Activated effector memory CD4-positive, alpha-beta T cell treated with Interleukin-2 at 50 U/mL for 16 hours (primary cell): ENCODE results near the gene FAM227A.
"Not testable (repeated sequence)": the region's sequence is repeated elsewhere in the genome, so short reads cannot be mapped to it uniquely, and the experiment has no call there.

Source experiments
- DNase-seq: peaks from one replicate; pipeline ENCODE4 v3.0.0-alpha.2; 2020

FAM227A gene

DNA sequence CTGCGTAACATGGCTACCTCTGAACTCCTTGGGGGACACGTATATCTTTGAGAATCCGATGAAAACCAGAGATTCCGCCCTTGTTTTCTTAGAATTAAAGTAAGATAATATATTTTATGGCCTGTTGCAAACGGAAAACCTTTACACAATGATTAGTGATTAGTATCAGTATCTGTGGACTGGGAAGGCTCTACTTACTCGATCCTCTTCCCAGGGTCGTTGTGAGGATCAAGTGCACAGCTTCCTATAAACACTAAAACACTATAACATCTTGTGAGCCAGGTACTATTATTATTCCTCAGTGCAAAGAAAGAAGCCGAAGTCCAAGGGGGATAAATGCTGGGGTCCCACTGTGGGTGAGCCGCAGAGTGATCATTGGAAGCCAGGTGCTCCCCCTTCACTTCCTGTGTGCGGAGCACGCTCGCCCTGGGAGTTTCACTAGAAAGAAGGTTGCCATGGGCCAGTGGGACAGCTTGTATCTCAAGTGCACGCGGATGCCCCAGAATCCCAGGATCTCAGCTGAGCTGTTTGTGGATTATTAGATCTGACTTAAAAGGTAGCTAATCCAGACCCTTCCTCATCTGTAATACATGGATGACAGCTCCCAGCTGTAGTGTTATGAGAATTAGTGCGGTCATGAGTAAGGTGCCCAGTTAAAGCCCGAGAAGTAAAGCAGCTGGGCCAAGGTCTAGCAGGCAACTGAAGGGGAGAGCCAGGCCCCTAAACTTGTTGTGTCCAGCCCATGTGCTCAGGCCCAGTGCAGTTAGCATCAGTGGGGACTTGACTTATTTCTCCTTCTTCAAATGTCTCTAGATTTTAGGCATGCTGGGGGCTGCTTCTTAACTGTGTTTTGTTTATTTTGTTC is 1.1 kb upstream of the FAM227A start:
- peak; percentile 21 for DNase-seq

GRCh38 chr22:38655519-38656255 is 505 bp downstream of the FAM227A start:
- no peak for DNase-seq

- DNase-seq: no peak
Observed at GRCh38 chr22:38653741-38654140, 2.5 kb downstream of the FAM227A start.

- no peak for DNase-seq
Observed at GRCh38 chr22:38652859-38653258, 3.3 kb downstream of the FAM227A start.

DNA sequence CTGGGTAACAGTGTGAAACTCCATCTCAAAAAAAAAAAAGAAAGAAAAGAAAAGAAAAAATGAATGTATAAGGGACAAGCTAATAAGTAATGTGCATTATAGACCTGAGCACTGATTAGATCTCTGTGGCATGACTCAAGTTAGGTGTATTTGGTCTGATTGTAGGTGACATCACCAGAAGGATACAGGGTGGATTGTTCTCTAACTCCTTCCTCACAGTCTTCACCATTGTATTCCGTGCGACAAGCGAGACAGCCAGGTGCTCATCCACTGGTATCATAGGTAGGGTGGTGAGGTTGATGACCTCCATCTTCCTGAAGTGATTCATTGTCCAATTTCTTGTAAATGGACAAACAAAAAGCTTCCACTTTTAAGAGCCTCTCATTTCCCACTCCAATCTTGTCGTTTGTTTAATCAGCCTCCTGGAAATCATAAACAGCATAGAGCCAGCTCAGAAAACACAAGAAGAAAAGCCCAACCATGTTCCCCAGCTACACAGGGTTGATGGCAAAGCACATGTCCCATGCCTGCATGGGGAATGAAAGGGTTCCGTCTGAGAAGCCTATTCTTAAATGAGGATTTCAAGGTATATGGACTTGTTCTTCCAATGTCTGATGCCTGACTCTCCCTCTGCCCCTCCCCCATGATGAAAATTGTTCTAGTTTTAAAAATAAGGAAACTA is 6.2 kb downstream of the FAM227A start:
- DNase-seq: no peak

- DNase-seq: no peak
Observed at GRCh38 chr22:38645430-38645829, 10.8 kb downstream of the FAM227A start.

DNA sequence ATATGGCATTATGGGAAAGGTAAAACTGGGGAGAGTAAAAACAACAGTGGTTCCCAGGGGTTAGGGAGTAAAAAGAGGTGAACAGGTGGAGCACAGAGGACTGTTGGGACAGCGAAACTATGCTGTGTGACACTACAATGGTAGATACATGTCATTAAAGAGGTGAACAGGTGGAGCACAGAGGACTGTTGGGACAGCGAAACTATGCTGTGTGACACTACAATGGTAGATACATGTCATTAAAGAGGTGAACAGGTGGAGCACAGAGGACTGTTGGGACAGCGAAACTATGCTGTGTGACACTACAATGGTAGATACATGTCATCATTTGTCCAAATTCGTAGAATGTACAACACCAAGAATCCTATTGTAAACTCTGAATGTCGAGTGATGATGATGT is 11.9 kb downstream of the FAM227A start:
- DNase-seq: not testable (repeated sequence)

DNA sequence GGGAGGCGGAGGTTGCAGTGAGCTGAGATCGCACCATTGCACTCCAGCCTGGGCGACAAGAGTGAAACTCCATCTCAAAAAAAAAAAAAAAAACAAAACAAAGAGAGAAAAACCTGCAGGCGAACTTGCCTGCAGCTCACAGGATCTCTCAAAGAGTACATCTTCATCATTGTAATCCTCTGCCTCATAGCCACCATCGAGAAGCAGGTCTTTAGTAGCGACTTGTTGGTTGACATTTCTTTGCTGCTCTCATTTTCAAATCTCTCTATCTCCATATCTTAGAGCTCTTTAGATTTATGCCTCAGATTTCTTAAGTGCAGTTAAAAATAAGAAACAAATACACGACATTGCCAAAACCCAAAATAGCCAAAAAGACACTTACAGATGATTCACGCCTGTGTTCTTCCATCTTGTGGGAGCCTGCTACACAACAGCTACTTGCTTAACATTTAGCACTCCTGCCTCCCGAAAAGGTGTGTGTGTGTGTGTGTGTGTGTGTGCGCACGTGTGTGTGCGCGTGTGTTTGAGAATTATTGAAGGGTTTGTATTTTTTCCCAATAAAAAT is 14.6 kb downstream of the FAM227A start:
- DNase-seq: no peak

GRCh38 chr22:38638728-38639127 is 17.5 kb downstream of the FAM227A start:
- no peak for DNase-seq

GRCh38 chr22:38638216-38638615 is 18.0 kb downstream of the FAM227A start:
- no peak for DNase-seq

DNA sequence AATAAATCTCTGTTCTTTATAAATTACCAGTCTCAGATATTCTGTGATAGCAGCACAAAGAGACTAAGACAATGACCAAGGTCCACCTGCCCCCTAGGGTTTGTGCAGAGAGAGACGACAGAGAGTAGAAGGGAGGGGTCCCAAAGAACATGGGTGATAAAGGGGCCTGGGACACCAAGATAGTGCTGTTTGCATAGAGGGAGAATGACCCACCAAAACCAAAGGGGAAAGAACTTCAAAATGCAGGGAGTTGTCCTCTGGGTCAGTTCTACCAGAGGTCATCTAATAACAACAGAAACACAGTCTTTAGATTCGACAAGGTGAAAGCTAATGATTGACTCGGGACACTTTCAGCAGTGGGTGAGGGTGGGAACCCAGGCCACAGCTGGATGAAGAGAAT is 23.7 kb downstream of the FAM227A start:
- DNase-seq: no peak

DNA sequence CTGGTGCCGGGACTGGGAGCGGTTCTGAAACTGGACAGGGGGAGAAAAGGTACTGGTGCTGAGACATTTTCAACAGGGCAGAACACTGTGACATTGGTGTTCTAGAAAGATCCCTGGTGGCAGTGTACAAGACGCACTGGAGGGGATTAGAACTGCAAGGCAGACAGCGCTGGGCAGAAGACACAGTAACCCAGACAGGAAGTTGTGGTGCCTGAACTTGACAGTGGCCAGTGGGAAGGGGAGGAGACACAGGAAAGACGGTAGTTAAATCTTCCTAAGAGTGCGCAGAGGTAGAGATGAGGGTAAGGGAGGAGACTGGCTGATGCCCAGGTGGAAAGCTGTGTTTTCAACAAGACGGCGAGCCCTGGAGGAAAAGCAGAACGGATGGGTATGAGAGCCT is 24.5 kb downstream of the FAM227A start:
- no peak for DNase-seq

- no peak for DNase-seq
Observed at GRCh38 chr22:38629108-38629507, 27.1 kb downstream of the FAM227A start.

- DNase-seq: no peak
Observed at GRCh38 chr22:38628444-38628843, 27.7 kb downstream of the FAM227A start.

- DNase-seq: no peak
Observed at GRCh38 chr22:38623351-38623750, 32.8 kb downstream of the FAM227A start.

DNA sequence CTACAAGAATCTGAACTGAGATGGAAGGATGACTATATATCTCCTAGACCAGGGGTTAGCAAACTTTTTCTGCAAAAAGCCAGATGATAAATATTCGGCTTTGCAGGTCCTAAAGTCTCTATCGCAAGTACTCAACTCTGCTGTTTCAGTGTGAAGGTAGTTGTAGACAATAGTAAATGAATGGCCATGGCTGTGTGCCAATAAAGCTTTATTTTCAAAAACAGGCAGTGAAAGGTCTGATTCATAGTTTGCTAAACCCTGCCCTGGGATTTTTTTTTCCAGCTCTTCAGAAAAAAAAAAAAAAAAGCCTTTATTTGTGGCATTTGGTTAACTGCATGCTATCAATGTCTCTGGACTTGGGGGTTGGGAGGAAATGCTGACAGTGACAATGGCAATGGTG is 37.5 kb downstream of the FAM227A start:
- no peak for DNase-seq

GRCh38 chr22:38618258-38618657 is 37.9 kb downstream of the FAM227A start:
- no peak for DNase-seq

DNA sequence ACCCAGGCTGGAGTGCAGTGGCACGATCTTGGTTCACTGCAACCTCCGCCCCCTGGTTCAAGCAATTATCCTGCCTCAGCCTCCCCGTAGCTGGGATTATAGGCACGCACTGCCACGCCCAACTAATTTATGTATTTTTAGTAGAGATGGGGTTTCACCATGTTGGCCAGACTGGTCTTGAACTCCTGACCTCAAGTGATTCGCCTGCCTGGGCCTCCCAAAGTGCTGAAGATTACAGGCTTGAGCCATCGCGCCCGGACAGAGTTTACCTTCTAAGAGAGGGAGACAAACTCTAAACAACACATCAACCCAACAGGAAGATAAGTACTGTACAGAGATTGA is 41.2 kb downstream of the FAM227A start:
- DNase-seq: not testable (repeated sequence)

- no peak for DNase-seq
Observed at GRCh38 chr22:38614332-38615063, 41.7 kb downstream of the FAM227A start.

GRCh38 chr22:38613588-38613987 is 42.6 kb downstream of the FAM227A start:
- DNase-seq: no peak

DNA sequence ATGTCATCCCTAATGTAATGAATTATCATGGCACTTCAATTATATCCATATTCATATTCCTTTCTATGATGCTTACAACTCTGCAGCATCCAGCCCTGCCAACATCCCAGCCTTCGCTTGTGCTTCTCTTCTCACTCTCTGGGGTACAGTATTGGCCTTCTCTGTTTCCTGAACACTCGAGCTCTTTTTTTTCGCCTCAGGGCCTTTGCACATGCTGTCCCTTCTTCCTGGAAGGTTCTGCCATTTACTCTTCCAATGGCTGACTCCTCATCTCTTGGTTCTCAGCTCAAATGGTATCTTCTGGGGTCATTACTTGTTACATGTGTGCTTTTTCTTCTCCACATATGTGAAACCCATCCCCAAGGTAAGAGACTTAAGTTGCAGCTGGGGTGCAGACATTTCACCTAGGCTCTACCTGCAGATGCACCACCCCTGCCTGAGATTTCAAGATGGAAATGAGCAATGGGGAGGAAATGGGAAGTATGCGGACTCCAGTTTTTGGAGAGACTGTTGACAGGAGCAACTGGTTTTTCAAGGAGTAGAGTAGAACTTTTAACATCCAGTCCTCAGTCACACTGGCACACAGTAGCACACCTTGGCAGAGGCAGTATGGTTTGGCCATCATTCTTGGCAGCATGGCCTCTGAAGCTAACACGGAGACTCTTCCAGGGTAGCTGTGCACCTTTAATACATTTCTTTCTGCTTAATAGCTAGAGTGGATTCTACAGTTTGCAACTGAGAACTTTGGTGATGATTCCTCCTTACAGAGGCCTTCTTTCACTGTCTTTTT is 43.8 kb downstream of the FAM227A start:
- no peak for DNase-seq

DNA sequence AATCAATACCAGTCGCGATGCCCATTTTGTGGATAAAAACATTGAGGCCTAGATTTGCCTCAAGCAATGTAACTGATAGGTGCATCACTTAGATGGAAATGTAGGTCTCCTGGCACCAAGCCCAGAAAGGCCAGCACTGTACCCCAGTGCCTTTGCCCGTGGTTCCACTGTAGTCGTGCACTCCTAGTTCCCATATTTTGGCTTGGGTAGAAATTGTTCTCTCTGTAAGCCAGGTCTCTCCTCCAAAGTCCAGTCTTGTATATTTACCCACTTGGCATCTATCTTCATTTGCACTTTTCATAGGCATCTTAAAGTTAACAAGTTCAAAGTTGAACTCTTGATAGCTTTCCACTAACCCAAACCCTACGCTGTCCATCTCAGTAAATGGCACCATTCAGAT is 44.6 kb downstream of the FAM227A start:
- no peak for DNase-seq
